ENCODE measurements around the gene DBX2. TPM values are rescaled to one million over a fixed set of nuclear protein-coding genes. Genes with fewer than 3 reads are reported as not detected.

Gene DBX2
- total RNA-seq, 1 experiment from 2014 or later: 0.35 TPM

DNA sequence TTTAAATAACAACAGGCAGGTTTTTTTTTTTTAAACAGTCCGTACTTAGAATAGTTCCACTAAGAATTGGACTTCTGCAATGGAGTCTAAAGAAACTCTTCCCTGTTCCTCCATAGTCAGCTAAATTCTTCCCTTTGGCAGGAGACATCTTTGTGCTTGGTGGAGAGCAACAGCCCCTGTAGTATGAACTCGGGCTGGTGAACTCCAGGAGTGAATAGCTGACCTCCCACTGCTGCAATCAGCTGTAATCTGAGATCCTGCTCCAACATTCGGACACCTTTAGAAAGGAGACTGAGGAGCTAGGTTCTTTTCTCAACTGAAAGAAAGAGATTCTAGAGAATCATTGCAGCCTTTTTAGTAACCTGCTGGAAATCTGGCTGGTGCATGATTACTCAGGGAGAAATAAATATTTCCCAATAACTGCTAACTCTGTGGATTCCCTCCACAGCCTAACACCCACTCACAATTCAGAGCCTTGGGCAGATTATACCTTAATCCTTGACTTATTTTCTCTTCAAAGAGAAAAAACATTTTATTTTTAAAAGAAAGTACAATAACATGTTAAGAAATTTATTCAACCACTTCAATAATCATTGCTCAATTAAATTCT lies 25.6 kb upstream of the DBX2 start:
- no peak for TF ChIP-seq IRF1 (CRISPR knock-in tag; IDR thresholded peaks at IDR 0.05)
- no peak for TF ChIP-seq ERG (CRISPR knock-in tag; IDR thresholded peaks at IDR 0.05)
- TF ChIP-seq, protein P1, sequence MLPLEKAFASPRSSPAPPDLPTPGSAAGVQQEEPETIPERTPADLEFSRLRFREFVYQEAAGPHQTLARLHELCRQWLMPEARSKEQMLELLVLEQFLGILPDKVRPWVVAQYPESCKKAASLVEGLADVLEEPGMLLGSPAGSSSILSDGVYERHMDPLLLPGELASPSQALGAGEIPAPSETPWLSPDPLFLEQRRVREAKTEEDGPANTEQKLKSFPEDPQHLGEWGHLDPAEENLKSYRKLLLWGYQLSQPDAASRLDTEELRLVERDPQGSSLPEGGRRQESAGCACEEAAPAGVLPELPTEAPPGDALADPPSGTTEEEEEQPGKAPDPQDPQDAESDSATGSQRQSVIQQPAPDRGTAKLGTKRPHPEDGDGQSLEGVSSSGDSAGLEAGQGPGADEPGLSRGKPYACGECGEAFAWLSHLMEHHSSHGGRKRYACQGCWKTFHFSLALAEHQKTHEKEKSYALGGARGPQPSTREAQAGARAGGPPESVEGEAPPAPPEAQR (CRISPR knock-in tag; IDR thresholded peaks at IDR 0.05): 0 out of 2 replicates have a peak, but pooled peaks have one; percentile 24
- no peak for TF ChIP-seq FOXP1 (CRISPR knock-in tag; IDR thresholded peaks at IDR 0.05; ENCODE audit: borderline replicate concordance)
- peak; percentile 45; the same call in 1 of the 2 replicates for TF ChIP-seq ZNF423 (CRISPR knock-in tag; IDR thresholded peaks at IDR 0.05)
- Mint-ChIP-seq H3K9me3 (peaks cover 9% of the 10 kb centered on the region), H3K36me3 (peaks cover 3% of the 10 kb centered on the region), H3K27me3 (ENCODE audit: low read depth) (no peaks in the 10 kb centered on the region; the same call in 1 of the 2 replicates), H3K27ac (peak overlapping the region; percentile 93), H3K4me1 (peaks cover 54% of the 10 kb centered on the region), H3K4me3 (peak overlapping the region; percentile 66)
- ATAC-seq (peak; percentile 97), DNase-seq (ENCODE audit: low spot score) (peak; percentile 35)
- ChIA-PET POLR2A (no interaction called here), CTCF (interaction anchor here (0.8 to 2.1 kb wide), 4 partner anchors 25 to 128 kb away, joined by 3 to 14 read pairs (median 6); partner anchors contain the start of gene DBX2)

DNA sequence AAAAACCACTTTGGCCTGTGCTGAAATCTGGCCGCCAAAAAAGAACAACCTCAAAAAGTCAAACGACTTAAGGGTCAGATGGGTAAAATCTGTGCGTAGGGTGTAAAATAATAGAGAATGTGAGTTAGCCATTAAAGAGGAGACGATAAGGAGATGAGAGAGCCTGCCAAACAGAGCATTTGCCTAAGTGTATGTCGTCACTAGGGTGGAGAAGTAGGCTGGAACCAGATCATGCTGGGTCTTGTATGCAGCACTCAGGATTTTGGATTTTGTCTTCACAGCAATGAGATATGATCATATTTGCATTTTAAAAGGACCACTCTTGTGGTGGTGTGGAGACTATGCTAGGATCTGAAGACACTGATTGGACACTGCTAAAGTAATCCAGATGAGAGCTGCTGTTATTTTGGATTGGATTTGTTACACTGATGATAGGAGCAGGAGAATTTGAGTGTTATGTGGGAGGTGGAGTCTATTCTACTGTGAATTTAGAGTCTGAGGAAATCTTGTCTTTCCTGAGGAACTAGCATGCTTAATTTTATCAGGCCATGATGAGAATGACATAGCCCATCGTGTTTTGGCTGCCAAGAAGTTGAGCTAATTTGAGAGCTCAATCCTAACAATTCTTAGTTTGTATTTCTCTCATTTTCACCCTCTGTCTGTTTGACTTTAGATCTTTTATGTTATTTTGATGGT lies 24.8 kb upstream of the DBX2 start:
- no peak overlapping the region for H3K4me3 Mint-ChIP-seq
- ATAC-seq (no peak), DNase-seq (ENCODE audit: low spot score) (no peak)
- peaks cover 1% of the 10 kb centered on the region for H3K9me3 Mint-ChIP-seq
- peak overlapping the region; percentile 97 for H3K27ac Mint-ChIP-seq
- ChIA-PET CTCF (interaction anchor here (1.5 to 2.1 kb wide), 2 partner anchors 26 to 127 kb away, joined by 7 to 14 read pairs; partner anchors contain the start of gene DBX2), POLR2A (no interaction called here)
- peaks cover 57% of the 10 kb centered on the region for H3K4me1 Mint-ChIP-seq
- no peaks in the 10 kb centered on the region for H3K36me3 Mint-ChIP-seq
- TF ChIP-seq CREB1 (CRISPR knock-in tag; IDR thresholded peaks at IDR 0.05) (no peak), ELF4 (CRISPR knock-in tag; IDR thresholded peaks at IDR 0.05; ENCODE audit: low read depth) (no peak), TCF7 (CRISPR knock-in tag; IDR thresholded peaks at IDR 0.05; ENCODE audit: low read depth) (no peak), JAZF1 (CRISPR knock-in tag; IDR thresholded peaks at IDR 0.05) (no peak), NFE2L1 (CRISPR knock-in tag; IDR thresholded peaks at IDR 0.05) (no peak), NR3C1 (CRISPR knock-in tag; conservative IDR thresholded peaks at IDR 0.05; ENCODE audit: low read depth) (no peak), ZNF423 (CRISPR knock-in tag; IDR thresholded peaks at IDR 0.05) (no peak), TEAD4 (CRISPR knock-in tag; IDR thresholded peaks at IDR 0.05) (no peak), ZNF121 (CRISPR knock-in tag; IDR thresholded peaks at IDR 0.05) (no peak), SP1 (CRISPR knock-in tag; conservative IDR thresholded peaks at IDR 0.05) (no peak)
- TF ChIP-seq, protein P2, sequence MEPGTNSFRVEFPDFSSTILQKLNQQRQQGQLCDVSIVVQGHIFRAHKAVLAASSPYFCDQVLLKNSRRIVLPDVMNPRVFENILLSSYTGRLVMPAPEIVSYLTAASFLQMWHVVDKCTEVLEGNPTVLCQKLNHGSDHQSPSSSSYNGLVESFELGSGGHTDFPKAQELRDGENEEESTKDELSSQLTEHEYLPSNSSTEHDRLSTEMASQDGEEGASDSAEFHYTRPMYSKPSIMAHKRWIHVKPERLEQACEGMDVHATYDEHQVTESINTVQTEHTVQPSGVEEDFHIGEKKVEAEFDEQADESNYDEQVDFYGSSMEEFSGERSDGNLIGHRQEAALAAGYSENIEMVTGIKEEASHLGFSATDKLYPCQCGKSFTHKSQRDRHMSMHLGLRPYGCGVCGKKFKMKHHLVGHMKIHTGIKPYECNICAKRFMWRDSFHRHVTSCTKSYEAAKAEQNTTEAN (CRISPR knock-in tag; IDR thresholded peaks at IDR 0.05): no peak
- TF ChIP-seq, protein P3, sequence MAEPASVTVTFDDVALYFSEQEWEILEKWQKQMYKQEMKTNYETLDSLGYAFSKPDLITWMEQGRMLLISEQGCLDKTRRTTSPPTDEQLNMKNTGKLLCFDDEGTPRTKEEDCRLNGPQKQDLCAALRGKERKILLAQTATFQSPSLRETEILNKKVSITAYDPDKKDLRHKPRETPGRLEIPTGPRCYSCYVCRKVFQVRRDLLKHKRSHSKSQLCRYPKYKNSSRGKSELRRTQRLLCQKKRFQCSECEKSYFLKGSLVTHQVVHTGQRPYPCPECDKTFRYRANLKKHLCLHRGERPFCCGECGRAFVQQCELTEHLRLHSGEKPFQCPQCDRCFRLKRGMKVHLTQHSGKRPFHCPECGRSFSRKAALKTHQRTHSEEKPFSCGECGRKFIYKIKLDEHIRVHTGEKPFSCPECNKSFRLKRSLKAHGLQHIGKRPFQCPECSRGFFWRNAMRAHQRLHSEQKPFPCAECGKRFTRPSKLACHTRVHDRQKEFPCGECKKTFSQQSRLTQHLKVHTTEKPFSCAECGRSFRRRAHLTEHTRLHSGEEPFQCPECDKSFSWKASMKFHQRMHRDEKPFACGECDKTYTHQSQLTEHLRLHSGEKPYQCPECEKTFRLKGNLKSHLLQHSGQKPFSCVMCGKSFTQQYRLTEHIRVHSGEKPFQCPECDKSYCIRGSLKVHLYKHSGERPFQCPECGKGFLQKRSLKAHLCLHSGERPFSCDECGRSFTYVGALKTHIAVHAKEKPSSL (CRISPR knock-in tag; conservative IDR thresholded peaks at IDR 0.05): no peak
- TF ChIP-seq, protein P4, sequence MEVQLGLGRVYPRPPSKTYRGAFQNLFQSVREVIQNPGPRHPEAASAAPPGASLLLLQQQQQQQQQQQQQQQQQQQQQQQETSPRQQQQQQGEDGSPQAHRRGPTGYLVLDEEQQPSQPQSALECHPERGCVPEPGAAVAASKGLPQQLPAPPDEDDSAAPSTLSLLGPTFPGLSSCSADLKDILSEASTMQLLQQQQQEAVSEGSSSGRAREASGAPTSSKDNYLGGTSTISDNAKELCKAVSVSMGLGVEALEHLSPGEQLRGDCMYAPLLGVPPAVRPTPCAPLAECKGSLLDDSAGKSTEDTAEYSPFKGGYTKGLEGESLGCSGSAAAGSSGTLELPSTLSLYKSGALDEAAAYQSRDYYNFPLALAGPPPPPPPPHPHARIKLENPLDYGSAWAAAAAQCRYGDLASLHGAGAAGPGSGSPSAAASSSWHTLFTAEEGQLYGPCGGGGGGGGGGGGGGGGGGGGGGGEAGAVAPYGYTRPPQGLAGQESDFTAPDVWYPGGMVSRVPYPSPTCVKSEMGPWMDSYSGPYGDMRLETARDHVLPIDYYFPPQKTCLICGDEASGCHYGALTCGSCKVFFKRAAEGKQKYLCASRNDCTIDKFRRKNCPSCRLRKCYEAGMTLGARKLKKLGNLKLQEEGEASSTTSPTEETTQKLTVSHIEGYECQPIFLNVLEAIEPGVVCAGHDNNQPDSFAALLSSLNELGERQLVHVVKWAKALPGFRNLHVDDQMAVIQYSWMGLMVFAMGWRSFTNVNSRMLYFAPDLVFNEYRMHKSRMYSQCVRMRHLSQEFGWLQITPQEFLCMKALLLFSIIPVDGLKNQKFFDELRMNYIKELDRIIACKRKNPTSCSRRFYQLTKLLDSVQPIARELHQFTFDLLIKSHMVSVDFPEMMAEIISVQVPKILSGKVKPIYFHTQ (CRISPR knock-in tag; IDR thresholded peaks at IDR 0.05): no peak
- TF ChIP-seq, protein P5, sequence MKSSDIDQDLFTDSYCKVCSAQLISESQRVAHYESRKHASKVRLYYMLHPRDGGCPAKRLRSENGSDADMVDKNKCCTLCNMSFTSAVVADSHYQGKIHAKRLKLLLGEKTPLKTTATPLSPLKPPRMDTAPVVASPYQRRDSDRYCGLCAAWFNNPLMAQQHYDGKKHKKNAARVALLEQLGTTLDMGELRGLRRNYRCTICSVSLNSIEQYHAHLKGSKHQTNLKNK (CRISPR knock-in tag; IDR thresholded peaks at IDR 0.05): no peak
- TF ChIP-seq, protein P6, sequence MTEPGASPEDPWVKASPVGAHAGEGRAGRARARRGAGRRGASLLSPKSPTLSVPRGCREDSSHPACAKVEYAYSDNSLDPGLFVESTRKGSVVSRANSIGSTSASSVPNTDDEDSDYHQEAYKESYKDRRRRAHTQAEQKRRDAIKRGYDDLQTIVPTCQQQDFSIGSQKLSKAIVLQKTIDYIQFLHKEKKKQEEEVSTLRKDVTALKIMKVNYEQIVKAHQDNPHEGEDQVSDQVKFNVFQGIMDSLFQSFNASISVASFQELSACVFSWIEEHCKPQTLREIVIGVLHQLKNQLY (CRISPR knock-in tag; IDR thresholded peaks at IDR 0.05): no peak
- H3K27me3 Mint-ChIP-seq (ENCODE audit: low read depth): no peaks in the 10 kb centered on the region
